Measurements from ENCODE around the gene PPP1R3G. TPM values are rescaled to one million over a fixed set of nuclear protein-coding genes. Genes with fewer than 3 reads are reported as not detected.

PPP1R3G gene
- total RNA-seq, 6 experiments from 2014 or later, result 0.55 to 1.6 (median 1.4) TPM

DNA sequence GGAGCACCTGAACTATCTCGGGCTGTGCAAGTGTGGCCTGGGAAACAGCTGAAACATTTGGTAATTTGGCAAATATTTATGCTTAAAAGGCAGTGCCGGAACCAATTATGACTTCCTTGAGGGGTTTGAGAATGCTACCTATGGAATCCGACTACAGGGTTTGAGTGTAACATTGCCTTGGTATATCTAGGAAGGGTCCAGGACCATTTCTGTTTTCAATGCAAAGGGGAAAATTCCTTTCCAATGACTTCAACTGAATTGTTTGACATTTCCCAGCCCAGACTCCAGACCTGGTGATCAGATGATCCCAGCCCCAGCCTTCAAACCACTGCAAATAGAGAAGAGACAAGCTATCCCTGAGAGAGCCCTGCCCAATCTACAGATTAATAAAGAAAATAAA lies 4.6 kb upstream of the PPP1R3G start:
- peaks cover 44% of the 10 kb centered on the region for H3K4me1 Mint-ChIP-seq (ENCODE audit: low read depth)
- no peak overlapping the region; the same call in 1 of the 2 replicates for H3K4me3 Mint-ChIP-seq
- H3K9me3 Mint-ChIP-seq, result no peaks in the 10 kb centered on the region
- H3K27ac Mint-ChIP-seq, result no peak overlapping the region
- DNase-seq, result no peak
- no peaks in the 10 kb centered on the region for H3K36me3 Mint-ChIP-seq (ENCODE audit: low read depth)
- TF ChIP-seq CTCF (IDR thresholded peaks at IDR 0.05), result no peak
- peaks cover 6% of the 10 kb centered on the region for H3K27me3 Mint-ChIP-seq (ENCODE audit: insufficient read depth)

GRCh38 chr6:5081182-5081581 lies 4.0 kb upstream of the PPP1R3G start:
- Mint-ChIP-seq H3K4me1 (ENCODE audit: low read depth) (peaks cover 44% of the 10 kb centered on the region), H3K27ac (0 out of 2 replicates have a peak overlapping the region, but pooled peaks have one; percentile 92), H3K9me3 (no peaks in the 10 kb centered on the region), H3K4me3 (no peak overlapping the region), H3K36me3 (ENCODE audit: low read depth) (no peaks in the 10 kb centered on the region), H3K27me3 (ENCODE audit: insufficient read depth) (peaks cover 6% of the 10 kb centered on the region)
- no peak for DNase-seq
- no peak for TF ChIP-seq CTCF (IDR thresholded peaks at IDR 0.05)

- peak; percentile 36 for DNase-seq
- H3K27me3 Mint-ChIP-seq (ENCODE audit: insufficient read depth), result peaks cover 2% of the 10 kb centered on the region
- peak overlapping the region; percentile 92 for H3K27ac Mint-ChIP-seq
These were observed 3.2 kb upstream of the PPP1R3G start for GRCh38 chr6:5081955-5082354.

DNA sequence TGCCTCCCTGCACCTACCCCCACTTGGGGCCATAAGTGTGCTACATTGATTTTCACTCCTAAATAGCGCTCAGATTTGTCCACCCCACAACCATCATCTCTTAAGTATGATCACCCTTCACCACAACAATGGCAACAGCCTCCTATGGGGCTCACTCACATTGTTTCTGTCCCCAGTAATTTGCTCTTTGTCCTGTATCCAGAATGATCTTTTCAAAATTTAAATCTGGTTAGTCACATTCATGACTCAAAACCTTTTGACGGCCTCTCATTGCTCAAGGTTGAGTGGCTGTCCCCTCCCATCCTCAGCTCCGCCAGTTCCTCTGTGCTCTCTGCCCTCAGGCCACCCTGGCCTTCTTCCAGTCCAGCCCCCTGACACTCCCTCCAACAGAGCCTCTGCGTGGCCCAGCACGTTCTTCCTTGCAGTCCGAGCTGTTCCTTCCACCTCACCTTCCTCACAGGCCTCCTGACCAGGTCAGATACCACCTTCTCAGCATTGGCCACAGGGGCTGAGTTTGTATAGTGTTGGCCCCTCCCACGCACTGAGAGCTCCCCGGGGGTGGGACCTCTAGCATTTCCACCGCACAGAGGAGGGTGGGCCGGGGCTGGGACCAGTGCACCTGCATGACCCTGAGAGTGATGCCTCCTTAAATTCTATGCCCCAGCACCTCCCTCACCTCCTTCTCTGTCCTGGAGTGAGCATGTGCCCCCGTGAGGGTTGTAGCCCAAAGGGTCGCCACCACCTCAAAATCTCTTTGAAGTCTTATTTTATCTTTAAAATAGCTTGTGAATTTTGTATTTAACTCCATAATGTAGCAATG lies 2.4 kb upstream of the PPP1R3G start:
- Mint-ChIP-seq H3K27ac (peak overlapping the region; percentile 92), H3K27me3 (ENCODE audit: insufficient read depth) (peaks cover 2% of the 10 kb centered on the region), H3K36me3 (ENCODE audit: low read depth) (no peaks in the 10 kb centered on the region), H3K9me3 (no peaks in the 10 kb centered on the region), H3K4me1 (ENCODE audit: low read depth) (peaks cover 44% of the 10 kb centered on the region), H3K4me3 (peak overlapping the region; percentile 63)
- no peak for TF ChIP-seq CTCF (IDR thresholded peaks at IDR 0.05)
- peak; percentile 96 for DNase-seq

More at GRCh38 chr6:5081955-5082354, 3.2 kb upstream of the PPP1R3G start:
- Mint-ChIP-seq H3K36me3 (ENCODE audit: low read depth) (no peaks in the 10 kb centered on the region), H3K4me3 (peak overlapping the region; percentile 63; the same call in 1 of the 2 replicates), H3K4me1 (ENCODE audit: low read depth) (peaks cover 44% of the 10 kb centered on the region), H3K9me3 (no peaks in the 10 kb centered on the region)
- TF ChIP-seq CTCF (IDR thresholded peaks at IDR 0.05), result no peak; the same call in 1 of the 2 replicates

GRCh38 chr6:5083307-5083583 lies 1.9 kb upstream of the PPP1R3G start:
- Mint-ChIP-seq H3K27ac (peak overlapping the region; percentile 12; the same call in 1 of the 2 replicates), H3K27me3 (ENCODE audit: insufficient read depth) (peaks cover 2% of the 10 kb centered on the region), H3K9me3 (no peaks in the 10 kb centered on the region), H3K4me3 (peak overlapping the region; percentile 63), H3K36me3 (ENCODE audit: low read depth) (no peaks in the 10 kb centered on the region), H3K4me1 (ENCODE audit: low read depth) (peaks cover 44% of the 10 kb centered on the region)
- DNase-seq, result no peak
- no peak for TF ChIP-seq CTCF (IDR thresholded peaks at IDR 0.05)

All from HFFc6 (cell line).